Lower leg skin (tissue), 3 donors: ENCODE results near the gene FKBP11.

Source experiments
- POLR2A ChIP-seq, 2 donors: fragments of 450-650 bp; IDR thresholded peaks; one replicate each; pipeline ENCODE4 v1.6.1; 2016 to 2017; ENCODE audit warnings: antibody characterized with exemption in 2 of 2, mild to moderate bottlenecking in 1 of 2, moderate library complexity in 1 of 2
- TF ChIP-seq, protein P1 (sequence below), 3 donors: fragments of 450-650 bp; IDR thresholded peaks; one replicate each; pipeline ENCODE4 v1.5.1; 2016; ENCODE audit warnings: antibody characterized with exemption in 3 of 3, mild to moderate bottlenecking in 3 of 3, moderate library complexity in 2 of 3

DNA sequence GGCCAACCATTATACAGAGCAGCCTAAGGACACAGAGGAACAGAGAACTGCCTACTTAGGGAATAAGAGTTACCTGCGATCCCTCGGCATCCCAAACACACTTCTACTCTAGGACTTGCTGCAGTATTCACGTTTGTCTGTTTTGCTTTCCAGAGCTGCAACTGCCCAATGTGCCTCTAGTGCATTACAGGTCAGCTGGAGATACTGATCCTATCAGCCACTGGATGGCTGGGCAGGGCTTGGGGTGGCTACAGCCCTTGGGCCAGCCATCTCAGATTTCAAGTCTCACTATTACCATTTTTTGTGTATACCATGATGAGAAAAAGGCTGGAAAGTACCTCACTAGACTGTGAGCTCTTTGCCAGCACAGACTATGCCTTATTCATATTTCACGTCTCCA lies 27.4 kb upstream of the FKBP11 start:
- TF ChIP-seq, protein P1, sequence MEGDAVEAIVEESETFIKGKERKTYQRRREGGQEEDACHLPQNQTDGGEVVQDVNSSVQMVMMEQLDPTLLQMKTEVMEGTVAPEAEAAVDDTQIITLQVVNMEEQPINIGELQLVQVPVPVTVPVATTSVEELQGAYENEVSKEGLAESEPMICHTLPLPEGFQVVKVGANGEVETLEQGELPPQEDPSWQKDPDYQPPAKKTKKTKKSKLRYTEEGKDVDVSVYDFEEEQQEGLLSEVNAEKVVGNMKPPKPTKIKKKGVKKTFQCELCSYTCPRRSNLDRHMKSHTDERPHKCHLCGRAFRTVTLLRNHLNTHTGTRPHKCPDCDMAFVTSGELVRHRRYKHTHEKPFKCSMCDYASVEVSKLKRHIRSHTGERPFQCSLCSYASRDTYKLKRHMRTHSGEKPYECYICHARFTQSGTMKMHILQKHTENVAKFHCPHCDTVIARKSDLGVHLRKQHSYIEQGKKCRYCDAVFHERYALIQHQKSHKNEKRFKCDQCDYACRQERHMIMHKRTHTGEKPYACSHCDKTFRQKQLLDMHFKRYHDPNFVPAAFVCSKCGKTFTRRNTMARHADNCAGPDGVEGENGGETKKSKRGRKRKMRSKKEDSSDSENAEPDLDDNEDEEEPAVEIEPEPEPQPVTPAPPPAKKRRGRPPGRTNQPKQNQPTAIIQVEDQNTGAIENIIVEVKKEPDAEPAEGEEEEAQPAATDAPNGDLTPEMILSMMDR (IDR thresholded peaks at IDR 0.05) = no peak
- no peak for TF ChIP-seq POLR2A (IDR thresholded peaks at IDR 0.05)
